Measurements from ENCODE around the gene VSIG10. TPM values are rescaled to one million over a fixed set of nuclear protein-coding genes. Genes with fewer than 3 reads are reported as not detected.

VSIG10 gene
- total and polyA plus RNA-seq, 2 of the 4 experiments (the other 2 are of a cell fraction), result 5.9 to 10.0 TPM

DNA sequence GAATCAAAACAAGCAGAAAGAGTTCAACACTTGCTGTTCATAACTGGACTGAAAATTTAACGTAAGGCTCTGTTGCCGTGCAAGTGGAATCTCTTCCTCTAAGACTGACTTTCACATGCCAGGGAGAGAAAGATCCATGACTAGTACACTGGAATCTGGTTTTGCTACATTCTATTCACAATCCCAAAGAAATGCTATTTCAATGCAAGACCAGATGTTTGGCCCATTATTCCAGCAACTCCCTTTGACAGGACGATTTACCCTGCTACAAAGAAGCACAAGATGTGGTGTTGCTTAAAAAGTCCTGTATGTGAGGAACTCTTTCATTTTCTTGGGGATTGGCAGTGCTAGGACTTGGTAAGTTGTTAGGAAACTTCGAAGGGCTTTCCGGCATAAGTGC is 69.9 kb downstream of the VSIG10 start:
- Histone ChIP-seq H3K18ac (ENCODE audit: low read depth, low read length) (no peak overlapping the region), H4K8ac (ENCODE audit: low read depth in 2 of 2, low read length in 2 of 2) (no peak overlapping the region), H2AFZ (replicated peaks; ENCODE audit: low read length, poor library complexity) (no peak overlapping the region), H3K27me3 (ENCODE audit: control insufficient read depth, insufficient read depth, low read length) (no peaks in the 10 kb centered on the region), H2AK9ac (replicated peaks; ENCODE audit: low read depth, low read length, poor library complexity) (no peak overlapping the region), H3K79me1 (ENCODE audit: low read depth in 1 of 2, low read length in 2 of 2) (peaks cover 4 to 9% of the 10 kb centered on the region in 2 experiments; a peak in 3 of 4 replicates), H4K20me1 (ENCODE audit: insufficient read depth, low read length) (peaks cover 10% of the 10 kb centered on the region; the same call in 1 of the 2 replicates), H4K5ac (ENCODE audit: low read depth, low read length) (no peak overlapping the region), H3K4me3 (ENCODE audit: insufficient read depth, low read depth, low read length) (no peak overlapping the region), H2BK20ac (ENCODE audit: low read depth, low read length) (no peak overlapping the region), H3K23ac (ENCODE audit: low read depth, low read length) (no peak overlapping the region; the same call in 1 of the 2 replicates), H3K56ac (ENCODE audit: extremely low read depth, insufficient read depth, low read length) (no peak overlapping the region), H3K4me1 (ENCODE audit: control insufficient read depth, insufficient read depth, low read length) (no peaks in the 10 kb centered on the region), H3K9me3 (ENCODE audit: control insufficient read depth, insufficient read depth, low read length) (no peaks in the 10 kb centered on the region), H3K4ac (ENCODE audit: low read depth, low read length) (no peak overlapping the region), H2AK5ac (ENCODE audit: low read depth, low read length) (no peak overlapping the region), H2BK120ac (ENCODE audit: low read depth, low read length) (no peak overlapping the region), H3K14ac (replicated peaks; ENCODE audit: low read depth, low read length) (no peak overlapping the region), H3K27ac (ENCODE audit: insufficient read depth, low read length) (no peak overlapping the region), H3K9me1 (ENCODE audit: insufficient read depth, low read length) (peaks cover 4% of the 10 kb centered on the region; the same call in 1 of the 2 replicates), H4K91ac (ENCODE audit: insufficient read depth, low read depth, low read length) (no peak overlapping the region), H3K36me3 (ENCODE audit: control insufficient read depth, insufficient read depth, low read length) (peaks cover 56% of the 10 kb centered on the region), H3K9ac (ENCODE audit: low read depth, low read length) (no peak overlapping the region), H2BK15ac (ENCODE audit: low read depth, low read length) (no peak overlapping the region), H3K4me2 (ENCODE audit: low read depth, low read length) (no peak overlapping the region), H2BK5ac (ENCODE audit: low read depth, low read length, poor library complexity, severe bottlenecking) (no peak overlapping the region)
- in situ Hi-C loops (cut with MboI; ENCODE audit: low sequenced_read_pairs) (loop anchor here (25.0 kb wide), 1 partner anchor 353 kb away; the partner anchor contains the start of gene SUDS3), intact Hi-C loops (cut with micrococcal nuclease) (loop anchor here (1.0 kb wide), 1 partner anchor 159 kb away; no protein-coding TSS in a partner anchor), dilution Hi-C loops (cut with HindIII; ENCODE audit: low sequenced_read_pairs, unreplicated experiment) (no loop called here)
- ATAC-seq (ENCODE audit: low read depth) (no peak), DNase-seq (peak; percentile 33)
- TF ChIP-seq MXI1 (IDR thresholded peaks at IDR 0.05; ENCODE audit: borderline replicate concordance, low read depth, low read length) (no peak), FOS (IDR thresholded peaks at IDR 0.05; ENCODE audit: low read depth, low read length) (no peak), MAZ (IDR thresholded peaks at IDR 0.05; ENCODE audit: borderline replicate concordance, low read depth, low read length) (no peak), SMC3 (IDR thresholded peaks at IDR 0.05; ENCODE audit: low read depth, low read length) (no peak), MAFK (IDR thresholded peaks at IDR 0.05; ENCODE audit: low read depth, low read length) (no peak), BHLHE40 (IDR thresholded peaks at IDR 0.05; ENCODE audit: low read depth, low read length) (no peak), POLR2A (IDR thresholded peaks at IDR 0.05; ENCODE audit: low read depth, low read length) (no peak), CHD1 (IDR thresholded peaks at IDR 0.05; ENCODE audit: low read depth, low read length) (no peak)
- POLR2A ChIA-PET (ENCODE audit: unreplicated experiment), result interaction anchor here (0.6 kb wide), 1 partner anchor 11 kb away, joined by 3 read pairs; no protein-coding TSS in a partner anchor
- no TSS peak for BruUV-seq (replicated peaks)
- WGBS, 2 experiments (ENCODE audit: extremely low coverage in 2 of 2, insufficient read length in 1 of 2), result 80% methylated on average over 2 of the region's 5 CpGs; no CpG with 5 or more reads in 1 of the 2 experiments
- CTCF ChIA-PET, result no interaction called here

All from IMR-90 (cell line).